ENCODE data around the gene AVEN.
"Not testable (repeated sequence)": the region's sequence is repeated elsewhere in the genome, so short reads cannot be mapped to it uniquely, and the experiment has no call there.

Gene AVEN

GRCh38 chr15:34055868-34056595, 17.0 kb upstream of the AVEN start:
- DNase-seq (ENCODE audit: low read depth in 2 of 2): peak; percentile 92 to 93
- H3K4me3 ChIP-seq (replicated peaks in 1 of 2; ENCODE audit: low read depth in 2 of 2, low read length in 2 of 2): no peak overlapping the region
- TF ChIP-seq, protein P1, sequence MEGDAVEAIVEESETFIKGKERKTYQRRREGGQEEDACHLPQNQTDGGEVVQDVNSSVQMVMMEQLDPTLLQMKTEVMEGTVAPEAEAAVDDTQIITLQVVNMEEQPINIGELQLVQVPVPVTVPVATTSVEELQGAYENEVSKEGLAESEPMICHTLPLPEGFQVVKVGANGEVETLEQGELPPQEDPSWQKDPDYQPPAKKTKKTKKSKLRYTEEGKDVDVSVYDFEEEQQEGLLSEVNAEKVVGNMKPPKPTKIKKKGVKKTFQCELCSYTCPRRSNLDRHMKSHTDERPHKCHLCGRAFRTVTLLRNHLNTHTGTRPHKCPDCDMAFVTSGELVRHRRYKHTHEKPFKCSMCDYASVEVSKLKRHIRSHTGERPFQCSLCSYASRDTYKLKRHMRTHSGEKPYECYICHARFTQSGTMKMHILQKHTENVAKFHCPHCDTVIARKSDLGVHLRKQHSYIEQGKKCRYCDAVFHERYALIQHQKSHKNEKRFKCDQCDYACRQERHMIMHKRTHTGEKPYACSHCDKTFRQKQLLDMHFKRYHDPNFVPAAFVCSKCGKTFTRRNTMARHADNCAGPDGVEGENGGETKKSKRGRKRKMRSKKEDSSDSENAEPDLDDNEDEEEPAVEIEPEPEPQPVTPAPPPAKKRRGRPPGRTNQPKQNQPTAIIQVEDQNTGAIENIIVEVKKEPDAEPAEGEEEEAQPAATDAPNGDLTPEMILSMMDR (IDR thresholded peaks at IDR 0.05; ENCODE audit: low read depth, low read length): no peak

GRCh38 chr15:34054081-34054707, 15.2 kb upstream of the AVEN start:
- TF ChIP-seq, protein P1 (IDR thresholded peaks at IDR 0.05; ENCODE audit: low read depth, low read length): no peak
- no peak overlapping the region for H3K4me3 ChIP-seq (replicated peaks in 1 of 2; ENCODE audit: low read depth in 2 of 2, low read length in 2 of 2)
- peak in 1 of 2 donors; percentile 22 for DNase-seq (ENCODE audit: low read depth in 2 of 2)

- DNase-seq (ENCODE audit: low read depth in 2 of 2); H3K4me3 ChIP-seq (replicated peaks in 1 of 2; ENCODE audit: low read depth in 2 of 2, low read length in 2 of 2): not testable (repeated sequence)
These were observed 11.4 kb upstream of the AVEN start for GRCh38 chr15:34050385-34050784.

DNA sequence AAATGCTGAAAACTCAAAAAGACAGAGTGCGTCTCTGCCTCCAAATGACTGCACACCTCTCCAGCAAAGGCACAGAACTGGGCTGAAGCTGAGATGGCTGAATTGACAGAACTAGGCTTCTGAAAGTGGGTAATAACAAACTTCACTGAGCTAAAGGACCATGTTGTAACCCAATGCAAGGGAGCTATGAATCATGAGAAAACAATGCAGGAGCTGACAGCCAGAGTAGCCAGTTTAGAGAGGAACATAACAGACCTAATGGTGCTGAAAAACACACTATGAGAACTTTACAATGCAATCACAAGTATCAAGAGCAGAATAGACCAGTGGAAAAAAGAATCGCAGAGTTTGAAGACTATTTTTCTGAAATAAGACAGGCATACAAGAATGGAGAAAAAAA, 10.1 kb upstream of the AVEN start:
- TF ChIP-seq, protein P1 (IDR thresholded peaks at IDR 0.05; ENCODE audit: low read depth, low read length): no peak
- DNase-seq (ENCODE audit: low read depth in 2 of 2): peak; percentile 89 to 94
- no peak overlapping the region for H3K4me3 ChIP-seq (replicated peaks in 1 of 2; ENCODE audit: low read depth in 2 of 2, low read length in 2 of 2)

GRCh38 chr15:34047893-34048775, 9.1 kb upstream of the AVEN start:
- TF ChIP-seq, protein P1 (IDR thresholded peaks at IDR 0.05; ENCODE audit: low read depth, low read length): no peak
- no peak overlapping the region for H3K4me3 ChIP-seq (replicated peaks in 1 of 2; ENCODE audit: low read depth in 2 of 2, low read length in 2 of 2)
- peak; percentile 46 to 58 for DNase-seq (ENCODE audit: low read depth in 2 of 2)

DNA sequence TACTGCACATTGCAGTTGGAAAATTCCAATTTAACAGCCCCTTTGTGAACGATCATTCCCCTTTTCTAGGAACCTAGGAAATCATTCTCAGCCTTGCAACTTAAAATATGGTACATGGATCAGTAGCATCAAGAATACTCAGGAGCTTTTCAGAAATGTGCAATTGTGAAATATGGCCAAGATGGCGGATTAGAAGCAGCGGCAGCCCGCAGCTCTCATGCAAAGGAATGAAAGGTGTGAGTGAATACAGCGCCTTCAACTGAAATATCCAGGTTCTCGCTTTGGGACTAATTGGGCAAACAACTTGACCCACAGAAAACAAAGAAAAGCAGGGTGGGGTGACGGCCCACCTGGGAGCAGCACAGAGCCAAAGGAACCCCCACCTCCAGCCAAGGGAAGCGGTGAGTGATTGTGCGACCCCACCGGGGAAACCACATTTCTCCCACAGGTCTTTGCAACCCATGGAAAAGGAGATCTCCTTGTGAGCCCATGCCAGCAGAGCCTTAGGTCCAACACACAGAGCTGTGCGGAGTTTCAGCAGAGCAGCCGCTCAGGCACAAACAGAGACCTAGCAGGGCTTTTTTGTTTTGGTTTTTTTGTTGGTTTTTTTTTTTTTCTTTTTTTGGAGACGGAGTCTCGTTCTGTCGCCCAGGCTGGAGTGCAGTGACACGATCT, 7.6 kb upstream of the AVEN start:
- DNase-seq (ENCODE audit: low read depth in 2 of 2): no peak

More for the DNA sequence above, 7.6 kb upstream of the AVEN start:
- TF ChIP-seq, protein P1 (IDR thresholded peaks at IDR 0.05; ENCODE audit: low read depth, low read length): no peak
- H3K4me3 ChIP-seq (replicated peaks in 1 of 2; ENCODE audit: low read depth in 2 of 2, low read length in 2 of 2): no peak overlapping the region

All from cardiac fibroblast (primary cell).